HCT116 (cell line): Measurements from ENCODE around the gene CHCHD3. TPM values are rescaled to one million over a fixed set of nuclear protein-coding genes. Genes with fewer than 3 reads are reported as not detected.

Experiments used
- ATAC-seq: fragments of 200-7000 bp; cut with Tn5 transposase; 2 replicates; pipeline ENCODE4 v1.9.1; 2020; ENCODE audit warnings: mild to moderate bottlenecking, moderate library complexity
- BruUV-seq: library from RNA; stranded (reverse); fragments of 400-500 nt; replicated peaks from 2 replicates; lab custom pipeline; 2021; lab: Mats Ljungman, UMichigan
- CTCF ChIA-PET: fragments of 300-600 bp; sonication (Branson Sonifier 250); formaldehyde crosslinking; loops from one replicate; lab custom pipeline; 2021; ENCODE audit warnings: antibody characterized with exemption; lab: Charles Lee
- POLR2A ChIA-PET: fragments of 300-600, 350-600 bp; sonication (Branson Sonifier 250); formaldehyde crosslinking; loops from one replicate; lab custom pipeline; 2021; ENCODE audit warnings: antibody characterized with exemption; lab: Charles Lee
- RAD21 ChIA-PET, 2 experiments: fragments of 300-600 bp; sonication (Branson Sonifier 250); formaldehyde crosslinking; loops; one replicate each; lab custom pipeline; 2023; ENCODE audit warnings: low total read pairs in 2 of 2; ENCODE audit not compliant: uncharacterized antibody in 2 of 2, unreplicated experiment in 2 of 2, low non-redundant PET in 1 of 2; lab: Charles Lee
- DNase-seq: peaks from one replicate; pipeline ENCODE4 v3.0.0-alpha.2; 2010; ENCODE audit warnings: low read depth, low spot score
- H2AFZ ChIP-seq: fragments of 200-600 bp; shearing (Covaris generic), sonication (generic); 2 replicates; pipeline ENCODE4 v1.6.1; 2017; ENCODE audit warnings: low read depth, mixed run types, mixed read lengths, antibody characterized with exemption, low read length; ENCODE audit not compliant: poor library complexity, severe bottlenecking
- H3K27ac ChIP-seq: 2 replicates; pipeline ENCODE4 v1.5.1; 2012; ENCODE audit warnings: low read depth, low read length
- H3K27me3 ChIP-seq: fragments of 200-600 bp; sonication (generic); 2 replicates; pipeline ENCODE4 v1.6.1; 2016; ENCODE audit warnings: mixed run types, low read length, mixed read lengths; ENCODE audit not compliant: insufficient read depth
- H3K36me3 ChIP-seq, 2 experiments: fragments of 200-500 bp in 1 of 2; fragments of 200-600 bp in 1 of 2; sonication (Bioruptor generic) in 1 of 2; sonication (generic) in 1 of 2; 2 replicates each; pipeline versions ENCODE4 v1.5.1 to v1.6.1; 2014 to 2016; ENCODE audit warnings: low read length in 2 of 2, inconsistent platforms in 1 of 2, mixed read lengths in 1 of 2, mixed run types in 1 of 2; ENCODE audit not compliant: insufficient read depth in 2 of 2, control insufficient read depth in 1 of 2
- H3K4me1 ChIP-seq, 2 experiments: fragments of 200-600 bp in 1 of 2; sonication (generic) in 1 of 2; 2 replicates each; pipeline versions ENCODE4 v1.5.1 to v1.6.1; 2012 to 2017; ENCODE audit warnings: low read length in 2 of 2, inconsistent platforms in 1 of 2, mild to moderate bottlenecking in 1 of 2, mixed read lengths in 1 of 2, mixed run types in 1 of 2, moderate library complexity in 1 of 2; ENCODE audit not compliant: insufficient read depth in 2 of 2, control insufficient read depth in 1 of 2
- H3K4me2 ChIP-seq: fragments of 200-600 bp; sonication (generic); 2 replicates; pipeline ENCODE4 v1.6.1; 2017; ENCODE audit warnings: mixed run types, low read length, mixed read lengths
- H3K4me3 ChIP-seq, 2 experiments: fragments of 200-600 bp in 1 of 2; sonication (generic) in 1 of 2; replicated peaks in 1 of 2; 2 replicates each; pipeline ENCODE4 v1.5.1; 2011 to 2016; ENCODE audit warnings: low read length in 2 of 2, control low read depth in 1 of 2, low read depth in 1 of 2, mild to moderate bottlenecking in 1 of 2, mixed read lengths in 1 of 2, mixed run types in 1 of 2
- H3K79me2 ChIP-seq: fragments of 200-600 bp; sonication (generic); 2 replicates; pipeline ENCODE4 v1.6.1; 2017; ENCODE audit warnings: mild to moderate bottlenecking, mixed run types, low read length, moderate library complexity, mixed read lengths; ENCODE audit not compliant: insufficient read depth
- H3K9ac ChIP-seq: fragments of 200-600 bp; sonication (generic); 2 replicates; pipeline ENCODE4 v1.6.1; 2016; ENCODE audit warnings: low read length, mixed read lengths
- H3K9me2 ChIP-seq: fragments of 200-600 bp; sonication (generic), shearing (Covaris generic); 2 replicates; pipeline ENCODE4 v1.6.1; 2017; ENCODE audit warnings: mixed run types, mild to moderate bottlenecking, moderate library complexity; ENCODE audit not compliant: insufficient read depth
- H3K9me3 ChIP-seq, 2 experiments: fragments of 200-500 bp in 1 of 2; fragments of 200-600 bp in 1 of 2; sonication (Bioruptor generic) in 1 of 2; sonication (generic) in 1 of 2; 2 replicates each; pipeline ENCODE4 v1.6.1; 2014 to 2017; ENCODE audit warnings: low read length in 2 of 2, mixed read lengths in 2 of 2, inconsistent platforms in 1 of 2, low read depth in 1 of 2, mild to moderate bottlenecking in 1 of 2, mixed run types in 1 of 2, moderate library complexity in 1 of 2; ENCODE audit not compliant: control insufficient read depth in 1 of 2, insufficient read depth in 1 of 2
- H4K20me1 ChIP-seq: fragments of 200-600 bp; sonication (generic), shearing (Covaris generic); 2 replicates; pipeline ENCODE4 v1.6.1; 2017; ENCODE audit warnings: mixed run types, mild to moderate bottlenecking, moderate library complexity; ENCODE audit not compliant: insufficient read depth
- ATF3 ChIP-seq: IDR thresholded peaks from 2 replicates; pipeline ENCODE4 v1.6.1; 2012
- CBX3 ChIP-seq: IDR thresholded peaks from 2 replicates; pipeline ENCODE4 v1.6.1; 2012; ENCODE audit warnings: low read depth
- CTCF ChIP-seq, 3 experiments: fragments of 200-600 bp in 1 of 3; sonication (generic) in 1 of 3; IDR thresholded peaks in 2 of 3; conservative IDR thresholded peaks in 1 of 3; 2 replicates each; pipeline ENCODE4 v1.5.1; 2012 to 2017; ENCODE audit warnings: low read depth in 2 of 3, low read length in 2 of 3, antibody characterized with exemption in 1 of 3, borderline replicate concordance in 1 of 3, control low read depth in 1 of 3, mild to moderate bottlenecking in 1 of 3, mixed read lengths in 1 of 3, mixed run types in 1 of 3, moderate library complexity in 1 of 3; ENCODE audit not compliant: insufficient read depth in 1 of 3
- EGR1 ChIP-seq: IDR thresholded peaks from 2 replicates; pipeline ENCODE4 v1.6.1; 2012; ENCODE audit warnings: low read depth
- EZH2 ChIP-seq: fragments of 200-600 bp; sonication (generic); IDR thresholded peaks from 2 replicates; pipeline ENCODE4 v1.6.1; 2017; ENCODE audit warnings: antibody characterized with exemption, mixed run types
- RAD21 ChIP-seq: IDR thresholded peaks from 2 replicates; pipeline ENCODE4 v1.6.1; 2012; ENCODE audit warnings: low read depth, mild to moderate bottlenecking
- REST ChIP-seq: IDR thresholded peaks from 2 replicates; pipeline ENCODE4 v1.6.1; 2012; ENCODE audit warnings: low read depth
- SIN3A ChIP-seq: IDR thresholded peaks from 2 replicates; pipeline ENCODE4 v1.6.1; 2012; ENCODE audit warnings: low read depth
- SP1 ChIP-seq: IDR thresholded peaks from 2 replicates; pipeline ENCODE4 v1.6.1; 2012; ENCODE audit warnings: low read depth
- SRF ChIP-seq: IDR thresholded peaks from 2 replicates; pipeline ENCODE4 v1.6.1; 2012; ENCODE audit warnings: low read depth
- TCF7L2 ChIP-seq: IDR thresholded peaks from 2 replicates; pipeline ENCODE4 v1.7.0; 2011; ENCODE audit warnings: borderline replicate concordance, inconsistent platforms; ENCODE audit not compliant: insufficient read depth, insufficient read length; ENCODE audit errors: extremely low read depth
- YY1 ChIP-seq: IDR thresholded peaks from 2 replicates; pipeline ENCODE4 v1.6.1; 2011; ENCODE audit warnings: low read length, low read depth, moderate library complexity, mild to moderate bottlenecking; ENCODE audit not compliant: insufficient replicate concordance; ENCODE audit errors: extremely low read depth
- ZFX ChIP-seq: fragments of 450-650 bp; IDR thresholded peaks from 2 replicates; pipeline ENCODE4 v1.6.1; 2017
- intact Hi-C: fragments of 100-400 bp; cut with micrococcal nuclease; formaldehyde crosslinking; loops from 2 replicates; pipeline ENCODE4 v1.10.0; 2022
- total RNA-seq: library from RNA; stranded (reverse); gene quantifications from one replicate; pipeline ENCODE4 v1.2.1, GENCODE V29; 2021; ENCODE audit not compliant: unreplicated experiment

The CHCHD3 gene
- total RNA-seq, 1 experiment from 2014 or later = 73.5 TPM

GRCh38 chr7:133064082-133064820, 17.6 kb downstream of the CHCHD3 start:
- no peaks in the 10 kb centered on the region for H3K27me3 ChIP-seq
- no peak overlapping the region for H3K4me3 ChIP-seq
- no peak overlapping the region for H3K4me2 ChIP-seq
- H3K36me3 ChIP-seq = 0 out of 4 replicates have a peak, but pooled peaks cover 7% of the 10 kb centered on the region in 2 experiments
- no peak overlapping the region for H3K27ac ChIP-seq
- ChIA-PET POLR2A (no interaction called here), CTCF (no interaction called here), RAD21 (no interaction called here)
- TF ChIP-seq CTCF (IDR thresholded peaks at IDR 0.05 in 2 of 3, conservative IDR thresholded peaks at IDR 0.05 in 1 of 3; ENCODE audit: borderline replicate concordance in 1 of 3, insufficient read depth in 1 of 3, low read depth in 2 of 3, low read length in 2 of 3) (no peak), RAD21 (no peak), CBX3 (no peak), ZFX (no peak), EGR1 (no peak), EZH2 (no peak), TCF7L2 (no peak), REST (no peak), SRF (no peak), ATF3 (no peak), YY1 (no peak), SP1 (no peak), SIN3A (no peak)
- H3K79me2 ChIP-seq = peaks cover 71% of the 10 kb centered on the region
- no peaks in the 10 kb centered on the region for H3K9me3 ChIP-seq
- ATAC-seq (no peak), DNase-seq (no peak)
- no peaks in the 10 kb centered on the region for H3K4me1 ChIP-seq
- H4K20me1 ChIP-seq = peaks cover 6% of the 10 kb centered on the region; the same call in 1 of the 2 replicates
- intact Hi-C loops = no loop called here
- no TSS peak for BruUV-seq
- no peak overlapping the region for H3K9ac ChIP-seq
- no peak overlapping the region for H2AFZ ChIP-seq
- no peaks in the 10 kb centered on the region for H3K9me2 ChIP-seq
